D341Med (cell line): ENCODE measurements around the gene KDM4B.

Source experiments
- DNase-seq: peaks from one replicate; pipeline ENCODE4 v3.0.0; 2012; ENCODE audit warnings: low spot score

KDM4B gene

DNA sequence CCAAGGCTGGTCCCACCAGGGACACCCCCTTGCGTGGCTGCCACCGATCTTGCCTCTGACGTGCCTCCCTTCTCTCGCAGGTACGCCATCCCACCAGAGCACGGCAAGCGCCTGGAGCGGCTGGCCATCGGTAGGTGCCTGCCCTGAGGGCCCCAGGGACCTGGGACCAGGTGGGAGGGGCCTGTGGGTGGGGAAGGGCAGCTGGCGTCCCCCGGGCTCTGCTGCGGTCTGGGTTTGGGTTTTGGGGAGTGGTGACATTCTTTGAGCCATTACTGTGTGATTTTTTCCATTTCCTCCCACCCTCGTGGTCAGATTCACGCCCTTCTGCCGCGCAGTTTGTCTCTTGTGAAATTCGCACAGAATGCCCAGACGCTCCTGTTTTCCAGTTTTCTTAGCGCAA, 102.0 kb downstream of the KDM4B start:
- DNase-seq = no peak

DNA sequence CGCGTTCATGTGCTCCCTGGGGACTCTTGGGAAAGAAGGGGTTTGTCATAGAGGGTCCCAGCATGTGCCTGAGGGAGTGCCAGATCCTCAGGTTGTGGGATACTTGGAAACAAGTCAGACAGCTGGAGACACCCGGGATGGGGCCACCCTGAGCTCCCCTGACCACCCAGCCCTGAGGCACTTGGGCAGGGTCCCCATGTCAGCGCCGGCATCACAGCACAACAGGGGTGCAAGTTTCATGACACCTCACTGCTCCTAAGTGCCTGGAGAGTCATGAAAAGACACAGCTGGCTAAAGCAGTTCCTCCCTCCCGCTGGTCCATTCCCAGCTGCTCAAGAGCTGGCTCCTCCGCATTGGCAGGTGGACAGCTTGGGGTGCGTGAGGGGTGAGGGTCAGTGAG, 102.7 kb downstream of the KDM4B start:
- no peak for DNase-seq

GRCh38 chr19:5072115-5072514, 103.2 kb downstream of the KDM4B start:
- no peak for DNase-seq

GRCh38 chr19:5073153-5073844, 104.4 kb downstream of the KDM4B start:
- DNase-seq = no peak

DNA sequence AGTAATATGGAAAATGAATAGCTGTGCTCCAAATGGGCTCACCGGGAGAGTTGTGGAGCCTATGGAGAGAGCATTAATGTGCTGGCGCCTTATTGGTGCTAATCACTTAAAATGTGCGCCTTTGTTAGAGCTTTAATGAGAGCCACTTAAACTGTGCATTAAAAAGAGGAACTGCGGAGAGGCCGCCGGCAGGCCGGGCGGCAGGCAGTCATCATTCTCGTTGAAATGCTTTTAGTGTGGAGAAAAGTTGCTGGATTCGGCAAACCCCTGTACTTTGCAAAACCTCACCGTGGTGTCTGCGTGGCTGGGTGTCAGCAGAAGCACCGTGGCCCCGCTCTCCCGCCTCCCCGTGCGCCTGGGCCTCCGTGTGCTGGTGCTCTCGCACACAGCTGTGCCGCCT, 105.5 kb downstream of the KDM4B start:
- no peak for DNase-seq

- DNase-seq = no peak
Measured at GRCh38 chr19:5074830-5075394, 106.0 kb downstream of the KDM4B start.

DNA sequence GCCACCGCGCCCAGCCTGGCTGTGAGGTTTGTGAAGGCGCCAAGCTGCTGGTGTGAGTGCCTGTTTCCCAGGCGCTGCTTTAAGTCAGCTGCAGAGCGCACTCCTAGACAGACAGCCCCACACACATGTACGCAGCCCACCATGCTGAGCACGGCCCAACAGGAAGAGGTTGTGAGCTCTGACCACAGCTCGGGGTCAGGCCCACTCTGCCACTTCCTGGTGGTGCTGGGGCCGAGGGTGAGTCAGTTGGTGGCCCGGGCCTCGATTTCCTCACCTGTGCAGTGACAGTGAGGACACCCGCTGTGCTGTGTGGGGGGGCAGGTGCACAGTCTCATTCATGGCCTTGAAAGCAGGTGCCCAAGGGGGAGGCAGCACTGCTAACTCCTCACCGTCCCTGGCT, 106.7 kb downstream of the KDM4B start:
- no peak for DNase-seq

- DNase-seq = no peak
Measured at GRCh38 chr19:5076440-5077208, 107.7 kb downstream of the KDM4B start.

- DNase-seq = no peak
Measured at GRCh38 chr19:5077209-5077515, 108.2 kb downstream of the KDM4B start.

DNA sequence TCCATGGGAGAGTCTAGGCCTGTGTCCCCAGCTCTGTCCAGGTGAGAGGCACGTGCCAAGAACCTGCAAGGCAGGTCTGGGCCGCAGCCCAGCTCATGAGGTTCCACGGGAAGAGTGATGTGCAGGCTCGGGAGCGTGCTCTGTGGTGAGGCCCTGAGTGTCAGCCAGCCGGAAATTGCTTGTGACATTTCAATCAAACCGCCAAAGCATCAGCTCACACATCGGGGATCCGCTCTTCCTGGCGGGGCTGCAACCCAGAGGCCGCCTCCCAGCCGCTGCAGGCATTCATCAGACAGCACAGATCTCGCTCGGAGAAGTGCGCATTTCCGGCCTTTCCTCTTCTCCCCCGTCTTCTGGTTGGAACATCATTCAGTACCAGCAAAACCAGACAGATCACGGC, 109.3 kb downstream of the KDM4B start:
- DNase-seq = no peak

GRCh38 chr19:5078666-5079065, 109.8 kb downstream of the KDM4B start:
- no peak for DNase-seq

GRCh38 chr19:5079071-5079774, 110.3 kb downstream of the KDM4B start:
- no peak for DNase-seq

DNA sequence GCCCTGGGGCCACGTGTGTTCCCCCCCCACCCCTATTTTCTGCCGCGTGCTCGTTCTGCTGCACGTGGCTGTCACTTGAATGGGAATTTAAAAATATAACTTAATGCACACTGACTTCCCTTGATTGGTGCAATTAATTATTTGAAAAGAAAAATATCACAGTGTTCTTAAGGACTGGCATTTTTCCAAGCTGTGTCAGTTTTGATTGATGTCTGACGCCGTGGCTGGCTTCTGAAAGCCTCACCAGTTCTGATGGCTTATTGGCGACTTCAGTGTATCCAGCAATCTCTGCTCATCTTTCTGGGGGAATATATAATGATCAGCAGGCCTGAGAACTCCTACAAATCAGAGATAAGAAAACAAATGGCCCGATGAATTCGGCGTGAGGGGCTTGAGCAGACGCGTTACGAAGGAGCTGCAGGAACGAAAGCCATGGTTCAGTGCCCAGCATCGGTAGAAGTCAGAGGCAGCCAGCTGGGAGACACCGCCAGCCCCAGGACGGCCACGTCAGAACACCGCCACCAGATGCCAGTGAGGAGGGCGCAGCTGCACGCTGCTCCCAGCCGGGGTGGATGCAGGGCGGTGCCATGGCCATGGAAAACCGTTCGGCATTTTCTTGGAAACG, 111.2 kb downstream of the KDM4B start:
- DNase-seq = no peak

DNA sequence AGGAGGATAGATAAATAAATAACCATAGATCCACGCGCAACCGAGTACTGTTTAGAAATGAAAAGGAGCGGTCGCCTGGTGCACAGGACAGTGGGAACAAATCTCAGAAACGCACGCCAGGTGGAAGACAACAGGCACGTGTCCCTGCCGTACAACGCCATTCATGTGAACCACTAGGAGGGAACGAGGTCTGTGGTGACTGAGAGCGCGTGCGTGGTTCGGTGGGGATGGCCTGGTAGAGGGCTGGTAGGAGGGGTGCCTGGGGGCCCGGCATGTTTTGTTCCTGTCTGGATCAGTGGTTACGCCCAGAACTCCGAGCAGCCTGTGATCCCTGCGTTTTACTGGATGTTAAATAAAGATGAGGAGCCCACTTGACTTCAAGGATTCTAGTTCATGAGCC, 111.9 kb downstream of the KDM4B start:
- no peak for DNase-seq

DNA sequence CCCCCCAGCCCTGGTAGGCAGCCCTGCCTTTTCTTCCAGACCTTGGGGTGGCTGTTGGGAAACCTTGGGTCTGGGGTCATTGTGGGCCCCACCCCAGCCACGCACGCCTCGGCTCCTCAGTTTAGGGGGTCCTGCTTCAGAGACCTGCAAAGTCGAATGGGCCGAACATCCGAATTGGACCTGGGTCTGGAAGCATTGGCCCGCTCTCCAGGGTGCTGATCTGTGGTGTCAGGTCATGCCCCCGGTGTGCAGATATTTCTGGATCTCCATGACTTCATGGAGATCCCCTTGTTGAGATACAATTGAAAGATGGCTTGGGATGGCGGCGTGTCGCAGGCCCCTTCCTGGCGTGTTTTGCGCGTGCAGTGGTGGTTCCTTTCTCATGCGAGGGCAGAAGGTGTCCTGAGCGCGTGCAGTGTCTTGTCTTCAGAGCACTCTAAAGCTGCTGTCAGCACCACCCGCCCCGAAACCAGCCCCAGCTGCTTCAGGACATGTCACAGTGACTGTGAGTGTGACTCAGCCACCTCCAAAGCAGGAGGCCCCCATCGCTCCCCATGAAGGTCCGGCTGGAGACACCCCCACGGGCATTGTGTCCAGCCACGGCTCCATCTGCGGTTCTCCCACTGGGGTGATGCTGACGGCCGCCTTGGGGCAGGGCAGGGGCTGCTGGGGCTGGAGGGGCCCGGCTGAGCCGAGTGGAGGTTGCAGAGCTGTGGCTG, 112.7 kb downstream of the KDM4B start:
- no peak for DNase-seq

DNA sequence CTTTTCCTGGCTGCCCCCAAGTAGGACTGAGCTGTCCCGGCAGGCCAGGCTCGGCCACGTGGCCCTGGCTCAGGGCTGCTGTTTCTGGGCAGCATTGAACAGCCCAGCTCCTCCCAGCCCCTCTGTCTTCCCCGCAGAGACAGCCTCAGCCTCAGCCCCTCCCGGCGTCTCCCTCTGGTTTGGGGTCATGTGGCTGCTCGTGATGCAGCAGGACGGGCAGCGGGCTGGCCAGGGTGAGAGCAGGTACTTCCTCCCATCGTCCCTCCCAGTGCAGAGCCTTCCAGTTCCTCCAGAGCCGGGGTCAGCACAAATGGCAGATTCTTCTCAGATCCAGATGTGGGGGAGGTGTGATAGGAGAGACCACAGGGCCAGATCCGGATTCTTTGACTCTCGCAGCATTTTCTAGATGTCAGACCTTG, 114.6 kb downstream of the KDM4B start:
- DNase-seq = no peak

GRCh38 chr19:5085566-5085965, 116.7 kb downstream of the KDM4B start:
- no peak for DNase-seq

- DNase-seq = no peak
Measured at GRCh38 chr19:5086230-5086629, 117.3 kb downstream of the KDM4B start.

GRCh38 chr19:5086725-5087439, 118.0 kb downstream of the KDM4B start:
- peak; percentile 63 for DNase-seq

DNA sequence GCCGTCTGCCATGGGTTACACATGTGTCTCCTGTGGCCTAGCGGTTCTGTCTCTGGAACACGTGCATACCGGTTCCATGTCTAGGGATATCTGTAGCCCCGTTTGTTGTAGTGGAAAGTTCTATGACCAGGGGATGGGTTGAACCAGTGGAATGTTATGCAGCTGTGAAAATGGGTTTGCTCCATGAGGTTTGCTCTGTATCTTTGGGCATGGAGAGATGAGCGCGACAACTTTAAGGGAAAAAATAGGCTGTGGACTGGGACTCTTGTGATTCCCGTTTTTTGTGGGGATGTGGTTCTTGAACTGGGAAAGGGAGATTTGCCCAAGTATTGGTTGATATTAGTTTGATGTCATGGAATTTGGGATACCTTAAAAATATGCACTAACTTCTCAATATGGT, 120.4 kb downstream of the KDM4B start:
- no peak for DNase-seq

- DNase-seq = no peak
Measured at GRCh38 chr19:5090465-5091017, 121.6 kb downstream of the KDM4B start.
